CD4-positive, CD25-positive, alpha-beta regulatory T cell (primary cell): ENCODE results near the gene PTH1R. TPM values are rescaled to one million over a fixed set of nuclear protein-coding genes. Genes with fewer than 3 reads are reported as not detected.
"Not testable (repeated sequence)": the region's sequence is repeated elsewhere in the genome, so short reads cannot be mapped to it uniquely, and the experiment has no call there.

Experiments
- ATAC-seq, 2 donors: fragments of 150-1000 bp; cut with Tn5 transposase; one replicate each; pipeline ENCODE4 v1.10.0; 2021; ENCODE audit warnings: low read depth in 2 of 2, moderate number of reproducible peaks in 2 of 2, moderate library complexity in 1 of 2
- DNase-seq, 3 donors: peaks; one replicate each; pipeline versions ENCODE4 v3.0.0 to v3.0.0-alpha.2; 2012 to 2022; ENCODE audit warnings: mixed read lengths in 1 of 3
- H3K27ac ChIP-seq: one replicate; pipeline ENCODE4 v1.7.0; 2013; ENCODE audit warnings: mild to moderate bottlenecking, low read length; ENCODE audit not compliant: insufficient read depth, poor library complexity, severe bottlenecking
- H3K27me3 ChIP-seq: one replicate; pipeline ENCODE4 v1.7.0; 2013; ENCODE audit warnings: low read length; ENCODE audit not compliant: control insufficient read depth, insufficient read depth
- H3K36me3 ChIP-seq: one replicate; pipeline ENCODE4 v1.7.0; 2013; ENCODE audit warnings: mild to moderate bottlenecking, low read length, moderate library complexity; ENCODE audit not compliant: control insufficient read depth, insufficient read depth
- H3K4me1 ChIP-seq: 2 replicates; pipeline ENCODE4 v1.7.0; 2013; ENCODE audit warnings: mild to moderate bottlenecking, low read length; ENCODE audit not compliant: insufficient read depth, control insufficient read depth, poor library complexity, severe bottlenecking
- H3K4me3 ChIP-seq: one replicate; pipeline ENCODE4 v1.7.0; 2013; ENCODE audit warnings: low read depth, mild to moderate bottlenecking, low read length, moderate library complexity
- H3K9me3 ChIP-seq, 2 experiments: 1 replicate in 1 of 2; 2 replicates in 1 of 2; pipeline ENCODE4 v1.7.0; 2013; ENCODE audit warnings: low read length in 2 of 2, mild to moderate bottlenecking in 1 of 2, moderate library complexity in 1 of 2; ENCODE audit not compliant: control insufficient read depth in 2 of 2
- H3K27ac Mint-ChIP-seq, 3 donors: one replicate each; pipeline ENCODE4 v1.8.0; 2020 to 2022; ENCODE audit warnings: mild to moderate bottlenecking in 3 of 3, mixed read lengths in 3 of 3, moderate library complexity in 2 of 3
- H3K27me3 Mint-ChIP-seq: one replicate; pipeline ENCODE4 v1.8.0; 2022; ENCODE audit warnings: mild to moderate bottlenecking, mixed read lengths
- H3K36me3 Mint-ChIP-seq: one replicate; pipeline ENCODE4 v1.8.0; 2020; ENCODE audit warnings: mixed read lengths
- H3K4me1 Mint-ChIP-seq, 4 donors: one replicate each; pipeline ENCODE4 v1.8.0; 2020 to 2022; ENCODE audit warnings: mixed read lengths in 4 of 4, mild to moderate bottlenecking in 1 of 4
- H3K4me3 Mint-ChIP-seq, 4 donors: one replicate each; pipeline ENCODE4 v1.8.0; 2020 to 2022; ENCODE audit warnings: mild to moderate bottlenecking in 4 of 4, mixed read lengths in 4 of 4, moderate library complexity in 3 of 4
- H3K9me3 Mint-ChIP-seq, 7 donors: one replicate each; pipeline ENCODE4 v1.8.0; 2020 to 2022; ENCODE audit warnings: mixed read lengths in 7 of 7, mild to moderate bottlenecking in 3 of 7, moderate library complexity in 2 of 7
- polyA plus RNA-seq, 4 donors: library from polyadenylated mRNA; unstranded; fragments of 300-500 nt; fragmentation: Illumina TruSeq; gene quantifications; one replicate each; pipeline ENCODE4 v1.2.3, GENCODE V29; 2021
- total RNA-seq: library from RNA; stranded (reverse); gene quantifications from one replicate; pipeline ENCODE4 v1.2.3, GENCODE V29; 2022

The PTH1R gene
- total and polyA plus RNA-seq, 5 donors from 2014 or later: not detected

DNA sequence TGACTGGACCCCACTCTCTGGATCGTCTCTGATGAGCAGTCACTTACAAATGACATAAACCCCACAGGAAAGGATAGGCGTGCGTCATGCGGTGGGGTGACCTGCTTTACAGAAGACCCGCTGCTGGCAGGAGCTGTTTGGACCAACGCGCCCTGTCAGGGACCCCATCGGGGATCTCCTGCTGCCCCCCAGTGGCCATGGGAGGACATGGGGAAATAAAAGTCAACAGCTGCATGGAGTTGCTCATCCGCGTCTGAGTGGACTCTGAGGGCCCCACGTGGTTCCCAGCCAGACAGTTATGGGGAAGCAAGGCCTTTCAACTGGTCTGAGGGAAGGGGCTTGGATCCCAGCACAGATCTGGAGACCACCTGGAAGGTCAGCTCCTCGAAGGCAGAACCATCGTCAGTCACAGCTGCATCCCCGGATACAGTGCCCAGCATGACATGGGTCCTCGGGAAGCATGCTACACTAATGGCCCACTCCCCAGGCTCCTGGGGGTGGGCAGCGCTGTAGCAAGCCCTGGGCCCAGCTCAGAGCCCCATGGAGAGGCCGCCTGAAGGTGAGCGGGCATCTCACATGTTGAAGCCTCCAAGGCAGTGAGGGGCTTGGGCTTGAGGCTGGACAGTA, 32.1 kb downstream of the PTH1R start:
- Histone ChIP-seq H3K36me3 (no peaks in the 10 kb centered on the region), H3K4me3 (no peak overlapping the region), H3K27ac (no peak overlapping the region), H3K27me3 (no peaks in the 10 kb centered on the region), H3K4me1 (peaks cover 8% of the 10 kb centered on the region), H3K9me3 (no peaks in the 10 kb centered on the region)
- peak; percentile 69 to 73 for ATAC-seq
- Mint-ChIP-seq H3K4me1 (peaks cover 4 to 16% (median 10%) of the 10 kb centered on the region in 4 donors), H3K27me3 (no peaks in the 10 kb centered on the region), H3K4me3 (no peak overlapping the region), H3K27ac (no peak overlapping the region), H3K9me3 (peaks cover 0 to 2% (median 0%) of the 10 kb centered on the region in 7 donors), H3K36me3 (no peaks in the 10 kb centered on the region)
- peak; percentile 53 to 70 (median 67) for DNase-seq

DNA sequence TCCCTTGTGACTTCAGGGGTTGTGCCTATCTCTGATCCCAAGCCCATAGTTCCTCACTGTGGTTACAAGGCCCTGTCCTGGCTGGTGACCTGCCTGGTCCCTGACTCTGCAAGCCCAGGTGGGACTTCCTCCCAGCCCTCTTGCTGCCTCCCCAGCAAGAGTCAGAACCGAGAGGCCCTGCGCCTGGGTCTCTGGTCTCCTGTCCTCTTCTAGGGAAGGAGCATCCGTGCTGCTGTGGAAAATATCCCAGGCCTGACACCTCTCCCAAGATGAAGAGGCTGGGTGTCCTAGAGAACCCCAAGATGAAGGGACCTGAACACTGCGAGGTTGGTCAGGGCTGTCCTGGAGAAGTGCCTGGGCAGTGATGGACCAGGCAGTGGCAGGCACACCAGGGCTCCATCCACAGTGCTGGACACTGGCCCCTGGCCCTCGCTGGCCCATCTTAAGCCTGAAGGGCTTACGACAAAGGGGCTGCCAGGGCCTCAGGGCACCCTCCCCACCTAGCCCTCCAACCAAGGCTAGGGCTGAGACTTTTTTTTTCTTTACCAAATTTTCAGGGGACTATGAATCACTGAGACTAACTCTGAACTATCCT, 32.7 kb downstream of the PTH1R start:
- H3K4me3 Mint-ChIP-seq: no peak overlapping the region
- no peaks in the 10 kb centered on the region for H3K27me3 ChIP-seq
- no peak overlapping the region for H3K27ac ChIP-seq
- H3K4me1 ChIP-seq: peaks cover 8% of the 10 kb centered on the region
- peaks cover 7 to 16% (median 10%) of the 10 kb centered on the region in 4 donors for H3K4me1 Mint-ChIP-seq
- ATAC-seq (no peak), DNase-seq (no peak)
- no peaks in the 10 kb centered on the region for H3K36me3 Mint-ChIP-seq
- no peaks in the 10 kb centered on the region for H3K27me3 Mint-ChIP-seq
- peaks cover 0 to 2% (median 0%) of the 10 kb centered on the region in 7 donors for H3K9me3 Mint-ChIP-seq
- H3K4me3 ChIP-seq: no peak overlapping the region
- H3K27ac Mint-ChIP-seq: no peak overlapping the region
- H3K36me3 ChIP-seq: no peaks in the 10 kb centered on the region
- no peaks in the 10 kb centered on the region for H3K9me3 ChIP-seq

DNA sequence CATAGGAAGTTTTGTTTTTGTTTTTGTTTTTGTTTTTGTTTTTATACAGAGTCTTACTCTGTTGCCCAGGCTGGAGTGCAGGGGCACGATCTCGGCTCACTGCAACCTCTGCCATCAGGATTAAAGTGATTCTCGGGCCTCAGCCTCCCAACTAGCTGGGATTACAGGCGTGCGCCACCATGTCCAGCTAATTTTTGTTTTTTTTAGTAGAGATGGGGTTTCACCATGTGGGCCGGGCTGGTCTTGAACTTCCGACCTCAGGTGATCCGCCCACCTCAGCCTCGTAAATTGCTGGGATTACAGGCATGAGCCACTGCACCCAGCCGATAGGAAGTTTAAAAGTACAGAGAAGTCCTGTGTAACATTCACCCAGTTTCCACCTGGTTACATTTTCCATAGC, 33.4 kb downstream of the PTH1R start:
- H3K4me1 ChIP-seq, ATAC-seq, H3K27ac ChIP-seq, H3K9me3 ChIP-seq, H3K36me3 ChIP-seq, H3K4me3 Mint-ChIP-seq, DNase-seq, H3K27me3 ChIP-seq, H3K27me3 Mint-ChIP-seq, H3K36me3 Mint-ChIP-seq, H3K4me3 ChIP-seq, H3K27ac Mint-ChIP-seq, H3K9me3 Mint-ChIP-seq: not testable (repeated sequence)
- H3K4me1 Mint-ChIP-seq: peaks cover 7 to 16% (median 11%) of the 10 kb centered on the region in 4 donors

DNA sequence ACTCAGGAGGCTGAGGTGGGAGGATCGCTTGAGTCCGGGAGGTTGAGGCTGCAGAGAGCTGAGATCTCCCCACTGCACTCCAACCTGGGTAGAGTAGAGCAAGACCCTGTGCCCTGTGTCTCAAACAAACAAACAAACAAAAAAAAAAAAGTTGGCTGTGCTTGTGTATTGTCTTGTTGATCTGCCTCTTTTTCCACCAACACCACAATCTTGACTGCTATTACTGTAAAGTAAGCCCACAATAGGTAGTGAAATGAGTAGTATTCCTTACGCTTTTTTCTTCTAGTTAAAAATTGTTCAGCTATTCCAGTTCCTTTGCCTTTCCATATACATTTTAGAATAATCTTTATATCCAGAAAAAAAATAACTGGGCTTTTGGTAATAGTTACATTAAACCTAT, 35.5 kb downstream of the PTH1R start:
- Histone ChIP-seq H3K27ac (no peak overlapping the region), H3K4me3 (no peak overlapping the region), H3K4me1 (peaks cover 8% of the 10 kb centered on the region), H3K9me3 (no peaks in the 10 kb centered on the region), H3K36me3 (peaks cover 9% of the 10 kb centered on the region), H3K27me3 (no peaks in the 10 kb centered on the region)
- H3K27me3 Mint-ChIP-seq: no peaks in the 10 kb centered on the region
- peaks cover 7 to 16% (median 13%) of the 10 kb centered on the region in 4 donors for H3K4me1 Mint-ChIP-seq
- H3K9me3 Mint-ChIP-seq: peaks cover 0 to 2% (median 0%) of the 10 kb centered on the region in 7 donors
- H3K36me3 Mint-ChIP-seq: peaks cover 10% of the 10 kb centered on the region
- no peak overlapping the region for H3K4me3 Mint-ChIP-seq
- ATAC-seq: no peak
- DNase-seq: no peak
- no peak overlapping the region for H3K27ac Mint-ChIP-seq

DNA sequence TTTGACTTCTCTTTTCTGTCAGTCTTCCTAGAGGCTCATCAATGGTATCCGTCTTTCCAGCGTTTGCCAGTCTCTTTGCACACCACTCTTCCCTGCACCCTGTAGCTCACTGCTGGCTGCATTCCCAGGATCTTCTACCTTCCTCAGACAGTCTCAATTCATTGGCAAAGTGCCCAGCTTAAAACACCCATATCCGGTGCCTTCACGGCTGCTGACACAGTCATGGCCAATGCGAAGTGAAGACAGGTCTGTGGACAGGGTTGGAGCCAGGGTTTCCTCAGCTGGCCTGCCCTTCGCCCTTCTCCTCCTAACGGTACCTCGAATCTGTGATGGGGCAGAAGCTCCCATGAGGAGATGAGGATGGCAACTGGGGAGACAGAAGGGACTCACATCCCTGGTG, 36.1 kb downstream of the PTH1R start:
- no peaks in the 10 kb centered on the region for H3K27me3 ChIP-seq
- H3K27ac ChIP-seq: no peak overlapping the region
- H3K27ac Mint-ChIP-seq: no peak overlapping the region
- no peaks in the 10 kb centered on the region for H3K9me3 ChIP-seq
- peaks cover 15% of the 10 kb centered on the region for H3K36me3 Mint-ChIP-seq
- H3K4me3 ChIP-seq: no peak overlapping the region
- H3K4me1 ChIP-seq: peaks cover 8% of the 10 kb centered on the region
- H3K36me3 ChIP-seq: peaks cover 16% of the 10 kb centered on the region
- peaks cover 0 to 2% (median 0%) of the 10 kb centered on the region in 7 donors for H3K9me3 Mint-ChIP-seq
- peaks cover 7 to 16% (median 13%) of the 10 kb centered on the region in 4 donors for H3K4me1 Mint-ChIP-seq
- ATAC-seq (no peak), DNase-seq (no peak)
- no peaks in the 10 kb centered on the region for H3K27me3 Mint-ChIP-seq
- H3K4me3 Mint-ChIP-seq: no peak overlapping the region

GRCh38 chr3:46914849-46915248, 37.3 kb downstream of the PTH1R start:
- no peak overlapping the region for H3K27ac ChIP-seq
- no peaks in the 10 kb centered on the region for H3K4me1 ChIP-seq
- peaks cover 27% of the 10 kb centered on the region for H3K36me3 ChIP-seq
- Mint-ChIP-seq H3K27me3 (no peaks in the 10 kb centered on the region), H3K27ac (peak overlapping the region in 2 of 3 donors; percentile 15 to 16), H3K4me3 (no peak overlapping the region), H3K36me3 (peaks cover 26% of the 10 kb centered on the region), H3K9me3 (peaks cover 0 to 2% (median 0%) of the 10 kb centered on the region in 7 donors), H3K4me1 (peaks cover 6 to 15% (median 9%) of the 10 kb centered on the region in 4 donors)
- no peaks in the 10 kb centered on the region for H3K27me3 ChIP-seq
- ATAC-seq (no peak), DNase-seq (no peak)
- H3K4me3 ChIP-seq: no peak overlapping the region
- no peaks in the 10 kb centered on the region for H3K9me3 ChIP-seq

GRCh38 chr3:46915297-46915822, 37.8 kb downstream of the PTH1R start:
- H3K4me3 ChIP-seq: no peak overlapping the region
- ATAC-seq: no peak
- H3K4me1 ChIP-seq: no peaks in the 10 kb centered on the region
- peaks cover 32% of the 10 kb centered on the region for H3K36me3 ChIP-seq
- Mint-ChIP-seq H3K27ac (peak overlapping the region in 2 of 3 donors; percentile 15 to 16), H3K4me3 (no peak overlapping the region), H3K27me3 (no peaks in the 10 kb centered on the region), H3K36me3 (peaks cover 31% of the 10 kb centered on the region), H3K9me3 (peaks cover 0 to 2% (median 0%) of the 10 kb centered on the region in 7 donors), H3K4me1 (peaks cover 6 to 18% (median 9%) of the 10 kb centered on the region in 4 donors)
- DNase-seq: no peak
- H3K9me3 ChIP-seq: no peaks in the 10 kb centered on the region
- no peaks in the 10 kb centered on the region for H3K27me3 ChIP-seq
- H3K27ac ChIP-seq: no peak overlapping the region
